Caco-2 (cell line): ENCODE measurements around the gene FA2H. TPM values are rescaled to one million over a fixed set of nuclear protein-coding genes. Genes with fewer than 3 reads are reported as not detected.

Experiments
- BruUV-seq: library from RNA; stranded (reverse); fragments of 400-500 nt; replicated peaks from 2 replicates; lab custom pipeline; 2021; lab: Mats Ljungman, UMichigan
- CTCF ChIA-PET: fragments of 300-600 bp; sonication (Branson Sonifier 250); formaldehyde crosslinking; loops from one replicate; lab custom pipeline; 2022; ENCODE audit warnings: antibody characterized with exemption; lab: Charles Lee
- POLR2A ChIA-PET: fragments of 300-600 bp; sonication (Branson Sonifier 250); formaldehyde crosslinking; loops from one replicate; lab custom pipeline; 2022; ENCODE audit warnings: antibody characterized with exemption; lab: Charles Lee
- DNase-seq, 2 experiments: peaks; one replicate each; pipeline versions ENCODE4 v3.0.0 to v3.0.0-alpha.2; 2020 to 2022
- H3K27me3 ChIP-seq: replicated peaks from 2 replicates; pipeline ENCODE4 v1.6.0; 2011; ENCODE audit warnings: low read length; ENCODE audit not compliant: control insufficient read depth, insufficient read depth
- H3K36me3 ChIP-seq: 2 replicates; pipeline ENCODE4 v1.5.1; 2011; ENCODE audit warnings: low read length; ENCODE audit not compliant: control insufficient read depth, insufficient read depth
- H3K4me1 ChIP-seq: fragments of 250-450 bp; sonication (Bioruptor Pico); 2 replicates; pipeline ENCODE4 v1.5.1; 2020; ENCODE audit warnings: mild to moderate bottlenecking
- H3K4me3 ChIP-seq: 2 replicates; pipeline ENCODE4 v1.5.1; 2011; ENCODE audit warnings: low read depth, mild to moderate bottlenecking, control low read depth, low read length
- H3K9me3 ChIP-seq: fragments of 250-450 bp; sonication (Bioruptor Pico); 2 replicates; pipeline ENCODE4 v1.5.1; 2020; ENCODE audit warnings: mild to moderate bottlenecking, moderate library complexity
- H3K27ac Mint-ChIP-seq: one replicate; pipeline ENCODE4 v1.8.0; 2022; ENCODE audit warnings: mixed read lengths; ENCODE audit not compliant: unreplicated experiment
- H3K27me3 Mint-ChIP-seq: one replicate; pipeline ENCODE4 v1.8.0; 2022; ENCODE audit warnings: mixed read lengths; ENCODE audit not compliant: insufficient read depth, unreplicated experiment
- H3K36me3 Mint-ChIP-seq: one replicate; pipeline ENCODE4 v1.8.0; 2022; ENCODE audit warnings: mild to moderate bottlenecking, mixed read lengths; ENCODE audit not compliant: insufficient read depth, unreplicated experiment
- H3K4me1 Mint-ChIP-seq: one replicate; pipeline ENCODE4 v1.8.0; 2022; ENCODE audit warnings: low read depth, mixed read lengths; ENCODE audit not compliant: unreplicated experiment
- H3K4me3 Mint-ChIP-seq: one replicate; pipeline ENCODE4 v1.8.0; 2022; ENCODE audit warnings: mild to moderate bottlenecking, moderate library complexity, mixed read lengths; ENCODE audit not compliant: unreplicated experiment
- H3K9me3 Mint-ChIP-seq: one replicate; pipeline ENCODE4 v1.8.0; 2022; ENCODE audit warnings: mixed read lengths; ENCODE audit not compliant: unreplicated experiment
- CTCF ChIP-seq, 2 experiments: fragments of 200-600 bp in 1 of 2; IDR thresholded peaks; 1 replicate in 1 of 2; 2 replicates in 1 of 2; pipeline versions ENCODE4 v1.5.1 to v1.8.0; 2011 to 2022; ENCODE audit warnings: antibody characterized with exemption in 1 of 2, control low read depth in 1 of 2, inconsistent platforms in 1 of 2, low read depth in 1 of 2, low read length in 1 of 2, mild to moderate bottlenecking in 1 of 2, moderate library complexity in 1 of 2; ENCODE audit not compliant: insufficient read depth in 1 of 2, severe bottlenecking in 1 of 2, unreplicated experiment in 1 of 2
- intact Hi-C: fragments of 100-400 bp; cut with micrococcal nuclease; formaldehyde crosslinking; loops from one replicate; pipeline ENCODE4 v1.10.0; 2022; ENCODE audit not compliant: unreplicated experiment
- total RNA-seq: library from RNA; stranded (reverse); gene quantifications from 2 replicates; pipeline ENCODE4 v1.2.3, GENCODE V29; 2022

Gene FA2H
- total RNA-seq, 1 experiment from 2014 or later, result 21.3 TPM

- no peak for TF ChIP-seq CTCF (IDR thresholded peaks at IDR 0.05; ENCODE audit: insufficient read depth in 1 of 2, low read depth in 1 of 2, low read length in 1 of 2, severe bottlenecking in 1 of 2, unreplicated experiment in 1 of 2)
- no peak overlapping the region for H3K4me3 Mint-ChIP-seq
- DNase-seq, result peak in 1 of 2 experiments; percentile 31
- H3K4me1 Mint-ChIP-seq, result no peaks in the 10 kb centered on the region
- Histone ChIP-seq H3K9me3 (no peaks in the 10 kb centered on the region), H3K36me3 (no peaks in the 10 kb centered on the region), H3K4me3 (no peak overlapping the region), H3K27me3 (no peaks in the 10 kb centered on the region), H3K4me1 (no peaks in the 10 kb centered on the region)
- ChIA-PET CTCF (no interaction called here), POLR2A (no interaction called here)
- H3K36me3 Mint-ChIP-seq, result no peaks in the 10 kb centered on the region
- H3K27ac Mint-ChIP-seq, result no peak overlapping the region
- no TSS peak for BruUV-seq
- no peaks in the 10 kb centered on the region for H3K9me3 Mint-ChIP-seq
- intact Hi-C loops, result no loop called here
- H3K27me3 Mint-ChIP-seq, result no peaks in the 10 kb centered on the region
These were observed 14.4 kb downstream of the FA2H start for GRCh38 chr16:74760007-74760767.

- Mint-ChIP-seq H3K27ac (no peak overlapping the region), H3K4me1 (no peaks in the 10 kb centered on the region), H3K9me3 (no peaks in the 10 kb centered on the region), H3K27me3 (no peaks in the 10 kb centered on the region), H3K4me3 (no peak overlapping the region), H3K36me3 (no peaks in the 10 kb centered on the region)
- ChIA-PET CTCF (no interaction called here), POLR2A (no interaction called here)
- DNase-seq, result peak in 1 of 2 experiments; percentile 32
- Histone ChIP-seq H3K9me3 (no peaks in the 10 kb centered on the region), H3K36me3 (no peaks in the 10 kb centered on the region), H3K4me3 (no peak overlapping the region), H3K4me1 (no peaks in the 10 kb centered on the region), H3K27me3 (no peaks in the 10 kb centered on the region)
- no TSS peak for BruUV-seq
- TF ChIP-seq CTCF (IDR thresholded peaks at IDR 0.05; ENCODE audit: insufficient read depth in 1 of 2, low read depth in 1 of 2, low read length in 1 of 2, severe bottlenecking in 1 of 2, unreplicated experiment in 1 of 2), result no peak
- intact Hi-C loops, result no loop called here
These were observed 15.1 kb downstream of the FA2H start for GRCh38 chr16:74759564-74759963.

- H3K27me3 Mint-ChIP-seq, result no peaks in the 10 kb centered on the region
- no peaks in the 10 kb centered on the region for H3K4me1 Mint-ChIP-seq
- no peak overlapping the region for H3K27ac Mint-ChIP-seq
- POLR2A ChIA-PET, result no interaction called here
- Histone ChIP-seq H3K4me3 (no peak overlapping the region), H3K9me3 (no peaks in the 10 kb centered on the region), H3K4me1 (no peaks in the 10 kb centered on the region), H3K27me3 (no peaks in the 10 kb centered on the region), H3K36me3 (no peaks in the 10 kb centered on the region)
- CTCF ChIA-PET, result no interaction called here
- H3K4me3 Mint-ChIP-seq, result no peak overlapping the region
- H3K9me3 Mint-ChIP-seq, result no peaks in the 10 kb centered on the region
- intact Hi-C loops, result no loop called here
- no TSS peak for BruUV-seq
- DNase-seq, result peak in 1 of 2 experiments; percentile 17
- no peaks in the 10 kb centered on the region for H3K36me3 Mint-ChIP-seq
- no peak for TF ChIP-seq CTCF (IDR thresholded peaks at IDR 0.05; ENCODE audit: insufficient read depth in 1 of 2, low read depth in 1 of 2, low read length in 1 of 2, severe bottlenecking in 1 of 2, unreplicated experiment in 1 of 2)
These were observed 15.8 kb downstream of the FA2H start for GRCh38 chr16:74758801-74759200.
